ENCODE measurements around the gene BRCA2.

The BRCA2 gene

DNA sequence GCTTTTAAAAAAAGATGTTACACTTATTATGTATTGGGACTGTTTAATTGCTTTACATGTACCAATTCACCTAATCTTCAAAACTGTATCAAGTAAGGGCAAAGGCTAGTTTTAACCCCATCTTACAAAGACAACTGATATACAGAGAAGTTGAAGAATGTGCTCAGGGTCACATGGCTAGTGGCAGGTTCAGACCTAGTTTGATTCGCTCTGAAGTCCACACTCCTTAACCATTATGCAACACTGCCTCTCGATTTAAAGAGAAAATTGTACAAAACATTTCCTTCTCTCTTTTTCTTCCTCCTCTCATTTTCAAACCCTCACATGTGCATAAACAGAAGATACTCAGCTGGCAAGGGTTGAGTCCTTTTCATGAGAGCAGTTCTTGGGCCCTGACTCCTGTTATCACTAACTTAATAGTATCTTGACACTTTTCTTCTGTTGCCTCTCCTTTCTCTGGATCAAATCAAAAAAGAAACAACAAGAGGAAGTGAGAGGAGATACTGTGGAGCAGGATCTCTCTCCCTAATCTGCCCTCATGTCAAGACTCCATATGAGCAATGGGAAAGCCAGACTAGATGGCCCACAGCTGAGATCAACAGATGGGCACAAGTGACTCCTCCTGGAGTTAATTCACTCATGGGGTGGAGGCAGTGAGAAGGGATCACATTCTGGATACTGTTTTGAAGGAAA, 131.6 kb downstream of the BRCA2 start:
- no peak overlapping the region for H3K4me3 ChIP-seq (replicated peaks in 1 of 2; ENCODE audit: low read depth in 2 of 2, low read length in 2 of 2)
- TF ChIP-seq, protein P1, sequence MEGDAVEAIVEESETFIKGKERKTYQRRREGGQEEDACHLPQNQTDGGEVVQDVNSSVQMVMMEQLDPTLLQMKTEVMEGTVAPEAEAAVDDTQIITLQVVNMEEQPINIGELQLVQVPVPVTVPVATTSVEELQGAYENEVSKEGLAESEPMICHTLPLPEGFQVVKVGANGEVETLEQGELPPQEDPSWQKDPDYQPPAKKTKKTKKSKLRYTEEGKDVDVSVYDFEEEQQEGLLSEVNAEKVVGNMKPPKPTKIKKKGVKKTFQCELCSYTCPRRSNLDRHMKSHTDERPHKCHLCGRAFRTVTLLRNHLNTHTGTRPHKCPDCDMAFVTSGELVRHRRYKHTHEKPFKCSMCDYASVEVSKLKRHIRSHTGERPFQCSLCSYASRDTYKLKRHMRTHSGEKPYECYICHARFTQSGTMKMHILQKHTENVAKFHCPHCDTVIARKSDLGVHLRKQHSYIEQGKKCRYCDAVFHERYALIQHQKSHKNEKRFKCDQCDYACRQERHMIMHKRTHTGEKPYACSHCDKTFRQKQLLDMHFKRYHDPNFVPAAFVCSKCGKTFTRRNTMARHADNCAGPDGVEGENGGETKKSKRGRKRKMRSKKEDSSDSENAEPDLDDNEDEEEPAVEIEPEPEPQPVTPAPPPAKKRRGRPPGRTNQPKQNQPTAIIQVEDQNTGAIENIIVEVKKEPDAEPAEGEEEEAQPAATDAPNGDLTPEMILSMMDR (IDR thresholded peaks at IDR 0.05; ENCODE audit: low read depth, low read length): no peak
- peak in 1 of 2 donors; percentile 27 for DNase-seq (ENCODE audit: low read depth in 2 of 2)

DNA sequence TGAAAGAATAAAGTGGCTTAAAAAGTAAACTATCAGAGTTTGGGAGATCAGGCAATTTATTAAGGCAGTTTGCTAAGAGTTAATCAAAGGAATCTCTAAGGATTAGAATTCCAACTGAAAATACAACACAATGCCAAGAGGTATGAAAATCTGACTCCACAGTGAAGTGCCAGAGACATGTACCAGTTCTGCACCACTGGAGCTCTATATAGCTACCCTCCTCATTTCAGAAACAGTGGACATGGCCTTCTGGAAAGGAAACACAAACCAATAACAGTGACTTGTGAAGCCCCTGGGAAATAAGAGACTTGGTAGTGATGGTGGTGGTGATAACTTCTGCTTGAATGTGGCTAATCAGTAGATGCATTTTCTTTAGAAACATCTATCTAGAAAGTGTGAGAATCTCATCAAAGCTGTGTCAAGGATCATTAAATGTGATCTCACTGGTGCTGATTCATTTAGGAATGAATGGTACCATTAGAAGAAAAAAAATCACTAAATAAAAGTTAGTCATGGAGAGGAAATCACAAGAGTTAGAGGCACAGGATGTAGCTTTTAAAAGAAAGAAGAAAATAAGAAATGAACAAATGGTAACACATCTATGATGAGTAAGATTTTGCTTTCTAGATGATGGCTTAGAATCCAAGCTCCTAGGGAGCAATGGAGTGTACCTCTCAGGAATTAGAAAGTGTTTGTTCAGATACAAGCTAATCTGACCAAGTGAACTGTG, 132.8 kb downstream of the BRCA2 start:
- TF ChIP-seq, protein P1 (IDR thresholded peaks at IDR 0.05; ENCODE audit: low read depth, low read length): no peak
- no peak overlapping the region for H3K4me3 ChIP-seq (replicated peaks in 1 of 2; ENCODE audit: low read depth in 2 of 2, low read length in 2 of 2)
- no peak for DNase-seq (ENCODE audit: low read depth in 2 of 2)

- no peak for DNase-seq (ENCODE audit: low read depth in 2 of 2)
- TF ChIP-seq, protein P1 (IDR thresholded peaks at IDR 0.05; ENCODE audit: low read depth, low read length): no peak
- no peak overlapping the region for H3K4me3 ChIP-seq (replicated peaks in 1 of 2; ENCODE audit: low read depth in 2 of 2, low read length in 2 of 2)
Measured at GRCh38 chr13:32448972-32449371, 133.7 kb downstream of the BRCA2 start.
